Measurements from ENCODE around the gene CDS2. TPM values are rescaled to one million over a fixed set of nuclear protein-coding genes. Genes with fewer than 3 reads are reported as not detected.

Gene CDS2
- total and polyA plus RNA-seq, 9 donors = 11.4 to 54.6 (median 37.6) TPM

DNA sequence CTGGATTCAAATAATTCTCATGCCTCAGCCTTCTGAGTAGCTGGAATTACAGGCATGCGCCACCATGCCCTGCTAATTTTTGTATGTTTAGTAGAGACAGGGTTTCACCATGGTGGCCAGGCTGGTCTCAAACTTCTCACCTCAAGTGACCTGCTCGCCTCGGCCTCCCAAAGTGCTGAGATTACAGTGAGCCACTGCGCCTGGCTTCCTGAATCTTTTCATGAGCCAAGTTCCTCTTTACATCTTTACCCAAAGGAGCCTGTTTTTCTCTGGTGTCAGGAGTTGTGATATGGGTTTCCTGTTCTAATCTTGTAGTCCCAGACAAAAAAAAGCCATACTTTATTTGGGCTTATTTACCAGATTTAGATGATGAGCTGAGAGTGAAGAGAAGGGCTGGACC is 41.4 kb upstream of the CDS2 start:
- WGBS, 3 donors = 83 to 92% (median 89%) methylated on average over 4 of the region's 4 CpGs
- Histone ChIP-seq H3K4me3 (no peak overlapping the region), H3K27me3 (no peaks in the 10 kb centered on the region), H3K36me3 (no peaks in the 10 kb centered on the region), H3K27ac (no peak overlapping the region), H3K9me3 (no peaks in the 10 kb centered on the region), H3K4me1 (ENCODE audit: insufficient read depth) (no peaks in the 10 kb centered on the region)
- no peak for DNase-seq
- intact Hi-C loops (cut with DNase I) = no loop called here
- TF ChIP-seq POLR2A (IDR thresholded peaks at IDR 0.05) (no peak), EP300 (IDR thresholded peaks at IDR 0.05) (no peak)

DNA sequence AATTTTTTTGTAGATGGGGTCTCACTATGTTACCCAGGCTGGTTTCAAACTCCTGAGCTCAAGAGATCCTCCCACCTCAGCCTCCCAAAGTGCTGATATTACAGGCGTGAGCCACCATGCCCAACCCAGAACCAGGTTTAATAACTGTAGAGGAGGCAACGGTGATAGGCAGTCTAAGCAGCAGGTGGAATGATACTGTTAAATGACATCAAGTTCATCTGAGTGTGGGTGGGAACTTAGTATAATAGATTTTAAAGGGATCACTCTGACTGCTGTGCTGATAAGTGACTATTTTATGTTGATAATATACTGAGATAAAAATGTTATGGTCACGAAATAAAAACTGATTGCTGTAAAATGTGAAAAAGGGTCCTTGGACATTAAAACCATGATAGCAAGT is 38.1 kb upstream of the CDS2 start:
- Histone ChIP-seq H3K4me1 (ENCODE audit: insufficient read depth) (no peaks in the 10 kb centered on the region), H3K9me3 (no peaks in the 10 kb centered on the region), H3K4me3 (no peak overlapping the region), H3K27ac (no peak overlapping the region), H3K27me3 (no peaks in the 10 kb centered on the region), H3K36me3 (no peaks in the 10 kb centered on the region)
- no peak for DNase-seq
- intact Hi-C loops (cut with DNase I) = no loop called here
- WGBS, 3 donors = 69 to 80% (median 73%) methylated on average over 3 of the region's 3 CpGs
- TF ChIP-seq POLR2A (IDR thresholded peaks at IDR 0.05) (no peak), EP300 (IDR thresholded peaks at IDR 0.05) (no peak), CTCF (IDR thresholded peaks at IDR 0.05) (no peak)

GRCh38 chr20:5090191-5090590 is 36.6 kb upstream of the CDS2 start:
- WGBS, 3 donors = 66 to 83% (median 75%) methylated on average over 4 of the region's 4 CpGs
- Histone ChIP-seq H3K36me3 (no peaks in the 10 kb centered on the region), H3K4me3 (no peak overlapping the region), H3K27ac (no peak overlapping the region), H3K4me1 (ENCODE audit: insufficient read depth) (no peaks in the 10 kb centered on the region), H3K27me3 (no peaks in the 10 kb centered on the region), H3K9me3 (no peaks in the 10 kb centered on the region)
- TF ChIP-seq EP300 (IDR thresholded peaks at IDR 0.05) (no peak), CTCF (IDR thresholded peaks at IDR 0.05) (no peak), POLR2A (IDR thresholded peaks at IDR 0.05) (no peak)
- DNase-seq = no peak
- intact Hi-C loops (cut with DNase I) = no loop called here

DNA sequence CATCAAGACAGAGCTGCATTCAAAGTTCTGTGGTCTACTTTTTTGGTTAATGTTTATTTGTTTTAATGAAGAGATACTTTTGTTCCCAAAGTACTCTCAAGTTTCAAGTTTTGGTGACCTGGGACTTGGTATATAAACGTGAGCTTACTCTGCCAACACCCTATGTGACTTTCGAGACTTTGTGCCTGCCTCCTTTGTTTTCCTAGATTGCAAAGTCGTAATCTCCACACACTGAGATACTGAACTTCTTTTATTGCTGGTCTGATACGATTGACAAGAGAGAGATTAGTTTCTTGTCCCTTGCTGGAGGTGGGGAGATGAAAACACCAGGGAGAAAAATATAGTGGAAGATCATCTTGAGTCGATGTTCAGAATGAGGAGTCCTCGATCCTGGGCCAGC is 34.9 kb upstream of the CDS2 start:
- no peaks in the 10 kb centered on the region for H3K27me3 ChIP-seq
- no peaks in the 10 kb centered on the region for H3K9me3 ChIP-seq
- H3K4me3 ChIP-seq = no peak overlapping the region
- DNase-seq = no peak
- intact Hi-C loops (cut with DNase I) = no loop called here
- no peaks in the 10 kb centered on the region for H3K36me3 ChIP-seq
- H3K4me1 ChIP-seq (ENCODE audit: insufficient read depth) = no peaks in the 10 kb centered on the region
- H3K27ac ChIP-seq = no peak overlapping the region
- no peak for TF ChIP-seq POLR2A (IDR thresholded peaks at IDR 0.05)
- 82 to 91% (median 90%) methylated on average over 6 of the region's 6 CpGs for WGBS, 3 donors

DNA sequence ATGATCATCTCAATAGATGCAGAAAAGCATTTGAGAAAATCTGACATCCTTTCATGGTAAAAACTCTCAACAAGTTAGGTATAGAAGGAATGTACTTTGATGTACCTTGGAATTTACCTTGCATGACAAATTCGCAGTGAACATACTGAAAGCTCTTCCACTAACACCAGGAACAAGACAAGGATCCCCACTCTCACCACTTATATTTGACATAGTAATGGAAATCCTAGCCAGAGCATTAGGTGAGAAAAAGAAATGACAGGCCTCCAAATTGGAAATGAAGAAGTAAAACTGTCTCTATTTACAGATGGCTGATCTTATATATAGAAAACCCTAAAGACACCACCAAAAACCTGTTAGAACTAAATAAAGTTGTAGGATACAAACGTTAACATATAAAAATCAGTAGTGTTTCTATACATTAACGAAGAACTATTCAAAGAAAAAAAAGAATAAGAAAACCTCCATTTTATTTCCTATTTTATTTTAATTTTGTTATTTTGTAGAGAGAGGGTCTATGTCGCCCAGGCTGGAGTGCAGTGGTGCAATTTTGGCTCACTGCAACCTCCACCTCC is 34.0 kb upstream of the CDS2 start:
- DNase-seq = no peak
- no peak overlapping the region for H3K27ac ChIP-seq
- no peaks in the 10 kb centered on the region for H3K27me3 ChIP-seq
- H3K36me3 ChIP-seq = no peaks in the 10 kb centered on the region
- 70 to 84% (median 81%) methylated on average over 4 of the region's 4 CpGs for WGBS, 3 donors
- intact Hi-C loops (cut with DNase I) = no loop called here
- no peak for TF ChIP-seq POLR2A (IDR thresholded peaks at IDR 0.05)
- TF ChIP-seq EP300 (IDR thresholded peaks at IDR 0.05) = no peak
- TF ChIP-seq CTCF (IDR thresholded peaks at IDR 0.05) = no peak
- H3K4me3 ChIP-seq = no peak overlapping the region
- no peaks in the 10 kb centered on the region for H3K4me1 ChIP-seq (ENCODE audit: insufficient read depth)
- no peaks in the 10 kb centered on the region for H3K9me3 ChIP-seq

Data from ovary (tissue), 9 donors.